PC-9 (cell line): ENCODE data around the gene OR1D5. TPM values are rescaled to one million over a fixed set of nuclear protein-coding genes. Genes with fewer than 3 reads are reported as not detected.

Source experiments
- BruUV-seq: library from RNA; stranded (reverse); fragments of 400-500 nt; replicated peaks from 2 replicates; lab custom pipeline; 2021; lab: Mats Ljungman, UMichigan
- CTCF ChIA-PET: fragments of 300-600 bp; sonication (Branson Sonifier 250); formaldehyde crosslinking; loops from one replicate; lab custom pipeline; 2022; ENCODE audit warnings: antibody characterized with exemption; lab: Charles Lee
- POLR2A ChIA-PET: fragments of 300-600 bp; sonication (Branson Sonifier 250); formaldehyde crosslinking; loops from one replicate; lab custom pipeline; 2022; ENCODE audit warnings: antibody characterized with exemption; ENCODE audit not compliant: unreplicated experiment; lab: Charles Lee
- DNase-seq, 2 experiments: peaks; one replicate each; pipeline versions ENCODE4 v3.0.0 to v3.0.0-alpha.2; 2015 to 2022; ENCODE audit warnings: mixed read lengths in 1 of 2
- H2AFZ ChIP-seq: fragments of 200-600 bp; sonication (generic); 2 replicates; pipeline ENCODE4 v1.8.1; 2017; ENCODE audit warnings: antibody characterized with exemption
- H3F3A ChIP-seq: fragments of 200-600 bp; sonication (generic); 2 replicates; pipeline ENCODE4 v1.8.1; 2017; ENCODE audit warnings: antibody characterized with exemption, mild to moderate bottlenecking, low read depth; ENCODE audit not compliant: insufficient read depth
- H3K27ac ChIP-seq: fragments of 200-600 bp; sonication (generic); 2 replicates; pipeline ENCODE4 v1.6.1; 2016; ENCODE audit warnings: mixed run types
- H3K27me3 ChIP-seq: fragments of 200-600 bp; sonication (generic); 2 replicates; pipeline ENCODE4 v1.6.1; 2016; ENCODE audit warnings: low read depth, mixed run types; ENCODE audit not compliant: insufficient read depth
- H3K36me3 ChIP-seq: fragments of 200-600 bp; sonication (generic); 2 replicates; pipeline ENCODE4 v1.6.1; 2016; ENCODE audit warnings: low read depth, mixed run types
- H3K4me1 ChIP-seq: fragments of 200-600 bp; sonication (generic); replicated peaks from 2 replicates; pipeline ENCODE4 v1.6.1; 2016; ENCODE audit warnings: mixed run types; ENCODE audit not compliant: insufficient read depth
- H3K4me2 ChIP-seq: fragments of 200-600 bp; sonication (generic); 2 replicates; pipeline ENCODE4 v1.6.1; 2017; ENCODE audit warnings: mixed run types
- H3K4me3 ChIP-seq: fragments of 200-600 bp; sonication (generic); 2 replicates; pipeline ENCODE4 v1.6.1; 2016; ENCODE audit warnings: mixed run types
- H3K79me2 ChIP-seq: fragments of 200-600 bp; sonication (generic); 2 replicates; pipeline ENCODE4 v1.6.1; 2017; ENCODE audit warnings: low read depth, mixed run types
- H3K9me2 ChIP-seq: fragments of 200-600 bp; sonication (generic); 2 replicates; pipeline ENCODE4 v1.8.1; 2017; ENCODE audit warnings: mild to moderate bottlenecking; ENCODE audit not compliant: insufficient read depth
- H3K9me3 ChIP-seq: fragments of 200-600 bp; sonication (generic); 2 replicates; pipeline ENCODE4 v1.8.1; 2016; ENCODE audit warnings: low read depth; ENCODE audit not compliant: insufficient read depth
- H4K20me1 ChIP-seq: fragments of 200-600 bp; sonication (generic); 2 replicates; pipeline ENCODE4 v1.8.1; 2017; ENCODE audit not compliant: insufficient read depth
- CTCF ChIP-seq: fragments of 200-600 bp; sonication (generic); conservative IDR thresholded peaks from 2 replicates; pipeline ENCODE4 v1.6.1; 2017; ENCODE audit warnings: mixed run types, antibody characterized with exemption, mild to moderate bottlenecking, moderate library complexity
- EZH2 ChIP-seq: fragments of 200-600 bp; sonication (generic); IDR thresholded peaks from 2 replicates; pipeline ENCODE4 v1.8.0; 2017; ENCODE audit warnings: antibody characterized with exemption, low read depth
- intact Hi-C: fragments of 100-400 bp; cut with micrococcal nuclease; formaldehyde crosslinking; loops from one replicate; pipeline ENCODE4 v1.10.0; 2022; ENCODE audit not compliant: unreplicated experiment
- total RNA-seq: library from RNA; stranded (reverse); gene quantifications from 2 replicates; pipeline ENCODE4 v1.2.3, GENCODE V29; 2021

OR1D5 gene
- total RNA-seq, 1 experiment from 2014 or later: not detected

GRCh38 chr17:3012926-3013581 is 50.4 kb downstream of the OR1D5 start:
- no peak overlapping the region for H2AFZ ChIP-seq
- no peak overlapping the region for H3K27ac ChIP-seq
- no peaks in the 10 kb centered on the region for H3K4me1 ChIP-seq
- H3K4me3 ChIP-seq: no peak overlapping the region
- H3K9me2 ChIP-seq: no peaks in the 10 kb centered on the region
- TF ChIP-seq CTCF: peak; percentile 90
- no peak for TF ChIP-seq EZH2
- peak; percentile 48 to 76 for DNase-seq
- no peaks in the 10 kb centered on the region for H3K79me2 ChIP-seq
- CTCF ChIA-PET: interaction anchor here (0.5 to 2.7 kb wide), 5 partner anchors 87 to 227 kb away, joined by 4 to 30 read pairs (median 8); no protein-coding TSS in a partner anchor
- intact Hi-C loops: loop anchor here (1.0 to 2.0 kb wide), 3 partner anchors 164 to 226 kb away; no protein-coding TSS in a partner anchor
- BruUV-seq: no TSS peak
- H4K20me1 ChIP-seq: peaks cover 3% of the 10 kb centered on the region; the same call in 1 of the 2 replicates
- no peak overlapping the region for H3K4me2 ChIP-seq
- H3K36me3 ChIP-seq: no peaks in the 10 kb centered on the region
- POLR2A ChIA-PET: interaction anchor here (0.6 to 0.7 kb wide), 2 partner anchors 58 to 169 kb away, joined by 3 to 8 read pairs; no protein-coding TSS in a partner anchor
- no peaks in the 10 kb centered on the region for H3K9me3 ChIP-seq
- H3K27me3 ChIP-seq: no peaks in the 10 kb centered on the region
- peaks cover 7% of the 10 kb centered on the region; the same call in 1 of the 2 replicates for H3F3A ChIP-seq

Other genes starting within 250 kb of the OR1D5 start
- not detected in 2 replicates for gene OR1D2, start 40.8 kb upstream of the OR1D5 start, total RNA-seq
- gene OR1G1, start 63.9 kb upstream of the OR1D5 start, total RNA-seq: not detected in 2 replicates
- not detected in 2 replicates for gene OR1A2, start 133.9 kb upstream of the OR1D5 start, total RNA-seq
- not detected in 2 replicates for gene OR1A1, start 144.1 kb upstream of the OR1D5 start, total RNA-seq
- gene OR3A1, start 234.8 kb upstream of the OR1D5 start, total RNA-seq: not detected in 2 replicates